Endothelial cell of umbilical vein (primary cell): Measurements from ENCODE around the gene PPP2R3B. TPM values are rescaled to one million over a fixed set of nuclear protein-coding genes. Genes with fewer than 3 reads are reported as not detected.

Source experiments
- BruUV-seq: library from RNA; stranded (reverse); fragments of 400-500 nt; replicated peaks from 2 replicates; lab custom pipeline; 2021; lab: Mats Ljungman, UMichigan
- CTCF ChIA-PET: fragments of 300-600, 350-600 bp; sonication (Branson Sonifier 250); formaldehyde crosslinking; loops from one replicate; lab custom pipeline; 2021; ENCODE audit warnings: antibody characterized with exemption, inconsistent platforms; lab: Charles Lee
- POLR2A ChIA-PET: fragments of 300-600, 350-600 bp; sonication (Branson Sonifier 250); formaldehyde crosslinking; loops from one replicate; lab custom pipeline; 2021; ENCODE audit warnings: antibody characterized with exemption, inconsistent platforms; lab: Charles Lee
- DNase-seq: peaks from one replicate; pipeline ENCODE4 v3.0.0-alpha.2; 2011; ENCODE audit warnings: low read depth, low spot score
- FAIRE-seq: peaks from 2 replicates; lab custom pipeline; 2011; peaks lifted over from hg19 to GRCh38; lab: Jason Lieb, UNC
- H2AFZ ChIP-seq: 2 replicates; pipeline ENCODE4 v1.6.0; 2012; ENCODE audit warnings: low read depth, low read length, control low read depth, inconsistent platforms
- H3K27ac ChIP-seq: 2 replicates; pipeline ENCODE4 v1.5.1; 2011; ENCODE audit warnings: low read depth, mild to moderate bottlenecking, control low read depth, low read length, moderate library complexity; ENCODE audit not compliant: insufficient read depth
- H3K27me3 ChIP-seq, 2 experiments: 2 replicates each; pipeline versions ENCODE4 v1.6.0 to v1.6.1; 2011; ENCODE audit warnings: low read length in 2 of 2, mixed read lengths in 1 of 2; ENCODE audit not compliant: control insufficient read depth in 2 of 2, insufficient read depth in 2 of 2
- H3K36me3 ChIP-seq, 2 experiments: 2 replicates in 1 of 2; 3 replicates in 1 of 2; pipeline ENCODE4 v1.5.1; 2011; ENCODE audit warnings: low read length in 2 of 2, mild to moderate bottlenecking in 1 of 2, moderate library complexity in 1 of 2; ENCODE audit not compliant: control insufficient read depth in 2 of 2, insufficient read depth in 2 of 2; ENCODE audit errors: extremely low read depth in 1 of 2
- H3K4me1 ChIP-seq: 3 replicates; pipeline ENCODE4 v1.5.1; 2011; ENCODE audit warnings: mild to moderate bottlenecking, low read length; ENCODE audit not compliant: control insufficient read depth, insufficient read depth; ENCODE audit errors: extremely low read depth
- H3K4me2 ChIP-seq: 2 replicates; pipeline ENCODE4 v1.6.1; 2011; ENCODE audit warnings: low read length, control low read depth, mixed read lengths; ENCODE audit not compliant: insufficient read depth
- H3K4me3 ChIP-seq, 3 experiments: fragments of 200-600 bp in 1 of 3; sonication (generic), shearing (Covaris generic) in 1 of 3; replicated peaks in 1 of 3; 2 replicates each; pipeline ENCODE4 v1.5.1; 2011 to 2016; ENCODE audit warnings: control low read depth in 3 of 3, low read length in 3 of 3, mild to moderate bottlenecking in 2 of 3, inconsistent platforms in 1 of 3, low read depth in 1 of 3, moderate library complexity in 1 of 3; ENCODE audit not compliant: insufficient read depth in 1 of 3
- H3K79me2 ChIP-seq: 2 replicates; pipeline ENCODE4 v1.6.0; 2012; ENCODE audit warnings: low read length, inconsistent platforms; ENCODE audit not compliant: control insufficient read depth, insufficient read depth
- H3K9ac ChIP-seq: replicated peaks from 2 replicates; pipeline ENCODE3; 2011; ENCODE audit warnings: low read length, control low read depth; ENCODE audit not compliant: insufficient read depth; ENCODE audit errors: extremely low read depth
- H3K9me1 ChIP-seq: replicated peaks from 3 replicates; pipeline ENCODE4 v1.6.0; 2011; ENCODE audit warnings: mild to moderate bottlenecking, low read length; ENCODE audit not compliant: control insufficient read depth, insufficient read depth; ENCODE audit errors: extremely low read depth
- H3K9me3 ChIP-seq: replicated peaks from 2 replicates; pipeline ENCODE4 v1.5.1; 2012; ENCODE audit warnings: low read length, inconsistent platforms; ENCODE audit not compliant: control insufficient read depth, insufficient read depth
- H4K20me1 ChIP-seq: replicated peaks from 2 replicates; pipeline ENCODE3; 2011; ENCODE audit warnings: mild to moderate bottlenecking, low read length; ENCODE audit not compliant: control insufficient read depth, insufficient read depth; ENCODE audit errors: extremely low read depth
- CTCF ChIP-seq, 2 donors: IDR thresholded peaks; 1 replicate in 1 of 2; 2 replicates in 1 of 2; pipeline ENCODE4 v1.5.1; 2011; ENCODE audit warnings: low read length in 2 of 2, mild to moderate bottlenecking in 2 of 2, moderate library complexity in 2 of 2, control low read depth in 1 of 2, inconsistent platforms in 1 of 2, low read depth in 1 of 2; ENCODE audit not compliant: insufficient read depth in 1 of 2; ENCODE audit errors: extremely low read depth in 1 of 2
- EZH2 ChIP-seq: IDR thresholded peaks from 2 replicates; pipeline ENCODE4 v1.6.1; 2012; ENCODE audit warnings: borderline replicate concordance, low read depth, mild to moderate bottlenecking, moderate library complexity, low read length, inconsistent platforms; ENCODE audit not compliant: severe bottlenecking
- FOS ChIP-seq: IDR thresholded peaks from 2 replicates; pipeline ENCODE4 v1.6.1; 2011; ENCODE audit warnings: mild to moderate bottlenecking, low read length, moderate library complexity, borderline replicate concordance; ENCODE audit not compliant: insufficient read depth
- GATA2 ChIP-seq: IDR thresholded peaks from 2 replicates; pipeline ENCODE4 v1.7.0; 2011; ENCODE audit warnings: low read depth, mild to moderate bottlenecking, moderate library complexity, mixed read lengths, low read length; ENCODE audit not compliant: insufficient read length, insufficient read depth
- JUN ChIP-seq: IDR thresholded peaks from 2 replicates; pipeline ENCODE4 v1.6.1; 2011; ENCODE audit warnings: borderline replicate concordance, low read depth; ENCODE audit not compliant: insufficient read length, insufficient read depth
- MAX ChIP-seq: IDR thresholded peaks from 2 replicates; pipeline ENCODE4 v1.6.1; 2011; ENCODE audit not compliant: insufficient read depth, insufficient read length
- MYC ChIP-seq: IDR thresholded peaks from one replicate; pipeline ENCODE4 v1.6.1; 2011; ENCODE audit warnings: mild to moderate bottlenecking, low read depth, low read length
- POLR2A ChIP-seq: IDR thresholded peaks from 2 replicates; pipeline ENCODE4 v1.6.1; 2012; ENCODE audit warnings: low read depth, mild to moderate bottlenecking, control low read depth, low read length
- POLR2AphosphoS5 ChIP-seq: IDR thresholded peaks from 2 replicates; pipeline ENCODE4 v1.6.1; 2012; ENCODE audit warnings: low read depth, mild to moderate bottlenecking, control low read depth, low read length, moderate library complexity; ENCODE audit not compliant: insufficient read depth
- dilution Hi-C: fragments of 300-500 bp; cut with MboI; formaldehyde crosslinking; loops from one replicate; pipeline ENCODE4 v1.15.0; 2019; ENCODE audit warnings: low sequenced_read_pairs; ENCODE audit not compliant: extremely low pct_ligation_motif_present
- intact Hi-C: fragments of 100-400 bp; cut with micrococcal nuclease; formaldehyde crosslinking; loops from one replicate; pipeline ENCODE4 v1.10.0; 2022
- polyA plus RNA-seq, 4 experiments: library from polyadenylated mRNA; depleted of rRNA in 3 of 4; stranded (reverse) in 3 of 4; unstranded in 1 of 4; fragments of >200 nt; gene quantifications; 2 replicates each; pipeline versions ENCODE4 v1.2.1 to v1.2.3, GENCODE V29; 2011 to 2012; ENCODE audit warnings: missing spikeins in 1 of 4
- total RNA-seq: library from RNA; stranded (reverse); gene quantifications from 2 replicates; pipeline ENCODE4 v1.2.3, GENCODE V29; 2021

PPP2R3B gene
- total and polyA plus RNA-seq, 2 donors (not counting 3 experiments of a cell fraction or from before 2014, with no cell fraction given), result 19.1 to 33.6 TPM

DNA sequence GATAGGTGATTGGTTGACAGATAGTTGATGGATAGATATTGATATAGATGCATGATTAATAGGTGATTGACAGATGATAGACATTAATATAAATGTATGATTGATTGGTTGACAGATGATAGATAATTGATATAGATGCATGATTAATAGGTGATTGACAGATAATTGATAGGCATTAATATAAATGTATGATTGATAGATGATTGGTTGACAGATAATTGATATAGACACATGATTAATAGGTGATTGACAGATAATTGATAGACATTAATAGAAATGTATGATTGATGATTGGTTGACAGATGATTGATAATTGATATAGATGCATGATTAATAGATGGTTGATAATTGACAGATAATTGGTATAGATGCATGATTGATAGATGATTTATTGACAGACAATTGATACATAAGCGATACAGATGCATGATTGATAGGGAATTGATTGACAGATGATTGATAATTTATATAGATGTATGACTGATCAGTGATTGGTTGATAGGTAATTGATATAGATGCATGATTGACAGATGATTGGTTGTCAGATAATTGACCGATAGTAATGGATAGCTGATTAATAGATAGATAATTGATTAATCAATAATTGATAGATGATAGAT, 44.9 kb upstream of the PPP2R3B start:
- Histone ChIP-seq H3K4me3 (no peak overlapping the region), H3K9me1 (no peaks in the 10 kb centered on the region), H2AFZ (no peak overlapping the region), H3K4me1 (no peaks in the 10 kb centered on the region), H3K27me3 (peaks cover 0 to 4% of the 10 kb centered on the region in 2 experiments), H3K27ac (no peak overlapping the region), H4K20me1 (no peaks in the 10 kb centered on the region), H3K79me2 (no peaks in the 10 kb centered on the region), H3K9me3 (no peaks in the 10 kb centered on the region), H3K36me3 (no peaks in the 10 kb centered on the region), H3K4me2 (no peak overlapping the region), H3K9ac (no peak overlapping the region)
- TF ChIP-seq POLR2AphosphoS5 (no peak), POLR2A (no peak), GATA2 (no peak), MYC (no peak), MAX (no peak), JUN (no peak), FOS (no peak), CTCF (IDR thresholded peaks at IDR 0.05; ENCODE audit: extremely low read depth in 1 of 2, insufficient read depth in 1 of 2, low read depth in 1 of 2, low read length in 2 of 2) (no peak), EZH2 (no peak)
- no TSS peak for BruUV-seq
- DNase-seq, result no peak
- intact Hi-C loops (no loop called here), dilution Hi-C loops (no loop called here)
- POLR2A ChIA-PET, result no interaction called here
- no peak for FAIRE-seq
- CTCF ChIA-PET, result no interaction called here
